Caco-2 (cell line): ENCODE data around the gene PARVA. TPM values are rescaled to one million over a fixed set of nuclear protein-coding genes. Genes with fewer than 3 reads are reported as not detected.

Experiments
- BruUV-seq: library from RNA; stranded (reverse); fragments of 400-500 nt; replicated peaks from 2 replicates; lab custom pipeline; 2021; lab: Mats Ljungman, UMichigan
- CTCF ChIA-PET: fragments of 300-600 bp; sonication (Branson Sonifier 250); formaldehyde crosslinking; loops from one replicate; lab custom pipeline; 2022; ENCODE audit warnings: antibody characterized with exemption; lab: Charles Lee
- POLR2A ChIA-PET: fragments of 300-600 bp; sonication (Branson Sonifier 250); formaldehyde crosslinking; loops from one replicate; lab custom pipeline; 2022; ENCODE audit warnings: antibody characterized with exemption; lab: Charles Lee
- DNase-seq, 2 experiments: peaks; one replicate each; pipeline versions ENCODE4 v3.0.0 to v3.0.0-alpha.2; 2020 to 2022
- H3K27me3 ChIP-seq: replicated peaks from 2 replicates; pipeline ENCODE4 v1.6.0; 2011; ENCODE audit warnings: low read length; ENCODE audit not compliant: control insufficient read depth, insufficient read depth
- H3K36me3 ChIP-seq: 2 replicates; pipeline ENCODE4 v1.5.1; 2011; ENCODE audit warnings: low read length; ENCODE audit not compliant: control insufficient read depth, insufficient read depth
- H3K4me1 ChIP-seq: fragments of 250-450 bp; sonication (Bioruptor Pico); 2 replicates; pipeline ENCODE4 v1.5.1; 2020; ENCODE audit warnings: mild to moderate bottlenecking
- H3K4me3 ChIP-seq: 2 replicates; pipeline ENCODE4 v1.5.1; 2011; ENCODE audit warnings: low read depth, mild to moderate bottlenecking, control low read depth, low read length
- H3K9me3 ChIP-seq: fragments of 250-450 bp; sonication (Bioruptor Pico); 2 replicates; pipeline ENCODE4 v1.5.1; 2020; ENCODE audit warnings: mild to moderate bottlenecking, moderate library complexity
- H3K27ac Mint-ChIP-seq: one replicate; pipeline ENCODE4 v1.8.0; 2022; ENCODE audit warnings: mixed read lengths; ENCODE audit not compliant: unreplicated experiment
- H3K27me3 Mint-ChIP-seq: one replicate; pipeline ENCODE4 v1.8.0; 2022; ENCODE audit warnings: mixed read lengths; ENCODE audit not compliant: insufficient read depth, unreplicated experiment
- H3K36me3 Mint-ChIP-seq: one replicate; pipeline ENCODE4 v1.8.0; 2022; ENCODE audit warnings: mild to moderate bottlenecking, mixed read lengths; ENCODE audit not compliant: insufficient read depth, unreplicated experiment
- H3K4me1 Mint-ChIP-seq: one replicate; pipeline ENCODE4 v1.8.0; 2022; ENCODE audit warnings: low read depth, mixed read lengths; ENCODE audit not compliant: unreplicated experiment
- H3K4me3 Mint-ChIP-seq: one replicate; pipeline ENCODE4 v1.8.0; 2022; ENCODE audit warnings: mild to moderate bottlenecking, moderate library complexity, mixed read lengths; ENCODE audit not compliant: unreplicated experiment
- H3K9me3 Mint-ChIP-seq: one replicate; pipeline ENCODE4 v1.8.0; 2022; ENCODE audit warnings: mixed read lengths; ENCODE audit not compliant: unreplicated experiment
- intact Hi-C: fragments of 100-400 bp; cut with micrococcal nuclease; formaldehyde crosslinking; loops from one replicate; pipeline ENCODE4 v1.10.0; 2022; ENCODE audit not compliant: unreplicated experiment
- total RNA-seq: library from RNA; stranded (reverse); gene quantifications from 2 replicates; pipeline ENCODE4 v1.2.3, GENCODE V29; 2022
- TF ChIP-seq, protein P1 (sequence below), 2 experiments: fragments of 200-600 bp in 1 of 2; IDR thresholded peaks; 1 replicate in 1 of 2; 2 replicates in 1 of 2; pipeline versions ENCODE4 v1.5.1 to v1.8.0; 2011 to 2022; ENCODE audit warnings: antibody characterized with exemption in 1 of 2, control low read depth in 1 of 2, inconsistent platforms in 1 of 2, low read depth in 1 of 2, low read length in 1 of 2, mild to moderate bottlenecking in 1 of 2, moderate library complexity in 1 of 2; ENCODE audit not compliant: insufficient read depth in 1 of 2, severe bottlenecking in 1 of 2, unreplicated experiment in 1 of 2

Gene PARVA
- total RNA-seq, 1 experiment from 2014 or later: 45.3 TPM

DNA sequence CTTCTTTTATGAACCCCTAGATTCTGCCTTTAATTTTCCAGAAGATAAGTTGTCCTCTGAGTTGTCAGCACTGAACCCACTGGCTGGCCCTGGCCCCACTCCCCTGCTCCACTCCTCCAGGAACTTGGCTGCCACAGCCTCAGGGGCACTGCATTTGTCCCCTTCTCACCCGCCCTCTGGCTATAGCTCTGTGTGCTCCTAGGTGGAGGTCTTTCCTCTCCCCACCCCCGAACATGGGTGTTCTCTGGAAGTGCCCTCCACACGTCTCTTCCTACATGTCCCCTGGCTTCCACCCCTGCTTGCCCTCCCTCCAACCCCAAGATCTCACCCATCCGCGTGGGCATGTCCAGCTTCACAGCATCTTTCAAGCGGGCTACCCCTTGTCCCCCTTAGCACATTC lies 159.2 kb downstream of the PARVA start:
- intact Hi-C loops: no loop called here
- POLR2A ChIA-PET: no interaction called here
- BruUV-seq: no TSS peak

DNA sequence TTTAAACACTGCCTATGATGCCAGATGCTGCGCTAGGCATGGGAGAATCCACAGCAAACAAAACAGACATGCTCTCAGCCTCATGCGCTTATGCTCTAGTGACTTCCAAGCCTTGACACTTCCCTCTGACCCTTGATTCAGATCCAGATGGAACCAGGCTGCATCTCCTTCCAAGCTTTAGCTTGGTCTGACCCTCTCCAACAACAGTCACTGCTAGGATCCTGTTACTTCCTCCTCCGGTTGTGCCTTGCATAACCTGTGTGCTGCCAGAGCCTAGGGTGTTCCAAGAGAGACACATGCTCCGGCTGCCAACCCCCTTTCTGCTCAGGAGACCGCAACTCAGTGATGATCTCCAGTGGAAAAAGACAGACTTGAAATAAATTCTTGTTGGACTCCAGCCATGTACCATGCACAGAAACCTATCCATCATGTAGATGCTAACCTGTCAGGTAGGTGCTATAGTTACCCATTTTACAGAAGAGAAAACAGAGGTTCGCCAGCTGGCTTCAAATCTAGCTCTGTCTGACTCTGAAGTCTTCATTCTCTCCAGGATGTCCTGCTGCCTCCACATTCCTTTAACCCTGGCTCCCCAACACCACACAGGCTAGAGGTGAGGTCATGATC lies 160.5 kb downstream of the PARVA start:
- Histone ChIP-seq H3K36me3 (no peaks in the 10 kb centered on the region), H3K4me3 (no peak overlapping the region), H3K27me3 (no peaks in the 10 kb centered on the region), H3K9me3 (no peaks in the 10 kb centered on the region), H3K4me1 (peaks cover 26% of the 10 kb centered on the region)
- peaks cover 10% of the 10 kb centered on the region for H3K4me1 Mint-ChIP-seq
- H3K27me3 Mint-ChIP-seq: peaks cover 4% of the 10 kb centered on the region
- H3K36me3 Mint-ChIP-seq: no peaks in the 10 kb centered on the region
- TF ChIP-seq, protein P1, sequence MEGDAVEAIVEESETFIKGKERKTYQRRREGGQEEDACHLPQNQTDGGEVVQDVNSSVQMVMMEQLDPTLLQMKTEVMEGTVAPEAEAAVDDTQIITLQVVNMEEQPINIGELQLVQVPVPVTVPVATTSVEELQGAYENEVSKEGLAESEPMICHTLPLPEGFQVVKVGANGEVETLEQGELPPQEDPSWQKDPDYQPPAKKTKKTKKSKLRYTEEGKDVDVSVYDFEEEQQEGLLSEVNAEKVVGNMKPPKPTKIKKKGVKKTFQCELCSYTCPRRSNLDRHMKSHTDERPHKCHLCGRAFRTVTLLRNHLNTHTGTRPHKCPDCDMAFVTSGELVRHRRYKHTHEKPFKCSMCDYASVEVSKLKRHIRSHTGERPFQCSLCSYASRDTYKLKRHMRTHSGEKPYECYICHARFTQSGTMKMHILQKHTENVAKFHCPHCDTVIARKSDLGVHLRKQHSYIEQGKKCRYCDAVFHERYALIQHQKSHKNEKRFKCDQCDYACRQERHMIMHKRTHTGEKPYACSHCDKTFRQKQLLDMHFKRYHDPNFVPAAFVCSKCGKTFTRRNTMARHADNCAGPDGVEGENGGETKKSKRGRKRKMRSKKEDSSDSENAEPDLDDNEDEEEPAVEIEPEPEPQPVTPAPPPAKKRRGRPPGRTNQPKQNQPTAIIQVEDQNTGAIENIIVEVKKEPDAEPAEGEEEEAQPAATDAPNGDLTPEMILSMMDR (IDR thresholded peaks at IDR 0.05; ENCODE audit: insufficient read depth in 1 of 2, low read depth in 1 of 2, low read length in 1 of 2, severe bottlenecking in 1 of 2, unreplicated experiment in 1 of 2): no peak
- no TSS peak for BruUV-seq
- ChIA-PET POLR2A (no interaction called here), CTCF (no interaction called here)
- no peak for DNase-seq
- no peaks in the 10 kb centered on the region for H3K9me3 Mint-ChIP-seq
- H3K27ac Mint-ChIP-seq: no peak overlapping the region
- no peak overlapping the region for H3K4me3 Mint-ChIP-seq
- intact Hi-C loops: no loop called here

More for the DNA sequence above, 159.2 kb downstream of the PARVA start:
- no peak overlapping the region for H3K4me3 Mint-ChIP-seq
- no peaks in the 10 kb centered on the region for H3K36me3 Mint-ChIP-seq
- no peak for DNase-seq
- peaks cover 10% of the 10 kb centered on the region for H3K4me1 Mint-ChIP-seq
- CTCF ChIA-PET: interaction anchor here (0.6 kb wide), 1 partner anchor 9 kb away, joined by 3 read pairs; no protein-coding TSS in a partner anchor
- H3K27me3 Mint-ChIP-seq: peaks cover 4% of the 10 kb centered on the region
- no peaks in the 10 kb centered on the region for H3K9me3 ChIP-seq
- no peak overlapping the region for H3K4me3 ChIP-seq
- no peaks in the 10 kb centered on the region for H3K9me3 Mint-ChIP-seq
- TF ChIP-seq, protein P1 (IDR thresholded peaks at IDR 0.05; ENCODE audit: insufficient read depth in 1 of 2, low read depth in 1 of 2, low read length in 1 of 2, severe bottlenecking in 1 of 2, unreplicated experiment in 1 of 2): no peak
- no peaks in the 10 kb centered on the region for H3K27me3 ChIP-seq
- H3K4me1 ChIP-seq: peaks cover 17% of the 10 kb centered on the region
- no peak overlapping the region for H3K27ac Mint-ChIP-seq
- H3K36me3 ChIP-seq: no peaks in the 10 kb centered on the region

DNA sequence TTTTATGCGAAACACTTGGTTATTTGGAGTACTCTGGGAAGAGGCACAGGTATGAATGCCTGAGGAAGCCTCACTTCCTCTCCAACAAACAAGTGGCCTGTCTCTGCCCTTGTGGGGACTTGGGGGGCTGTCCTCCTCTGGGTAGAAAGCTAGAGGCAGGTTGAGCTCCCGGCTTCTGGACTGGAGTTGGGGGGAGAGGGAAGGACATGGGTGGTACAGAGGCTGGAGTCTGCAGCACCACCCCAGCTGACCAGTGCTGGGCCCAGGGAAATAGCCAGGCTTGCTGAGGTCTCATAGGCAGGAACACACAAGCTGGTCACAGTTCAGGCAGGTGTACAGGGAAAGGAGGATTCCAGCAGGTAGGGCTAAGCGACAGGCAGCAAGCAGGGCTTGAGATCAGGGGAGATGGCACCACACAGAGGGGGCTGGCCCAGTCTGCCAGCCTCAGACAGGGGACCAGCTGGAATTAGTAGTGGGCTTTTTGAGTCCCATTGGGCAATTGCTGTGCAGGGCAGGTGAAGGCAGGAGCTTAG lies 161.6 kb downstream of the PARVA start:
- no peaks in the 10 kb centered on the region for H3K9me3 ChIP-seq
- Mint-ChIP-seq H3K4me1 (peaks cover 16% of the 10 kb centered on the region), H3K27ac (no peak overlapping the region), H3K9me3 (no peaks in the 10 kb centered on the region), H3K36me3 (no peaks in the 10 kb centered on the region), H3K4me3 (no peak overlapping the region), H3K27me3 (peaks cover 4% of the 10 kb centered on the region)
- BruUV-seq: no TSS peak
- no peak for DNase-seq
- ChIA-PET POLR2A (no interaction called here), CTCF (no interaction called here)
- H3K36me3 ChIP-seq: no peaks in the 10 kb centered on the region
- intact Hi-C loops: no loop called here
- TF ChIP-seq, protein P1 (IDR thresholded peaks at IDR 0.05; ENCODE audit: insufficient read depth in 1 of 2, low read depth in 1 of 2, low read length in 1 of 2, severe bottlenecking in 1 of 2, unreplicated experiment in 1 of 2): no peak
- no peak overlapping the region for H3K4me3 ChIP-seq
- no peaks in the 10 kb centered on the region for H3K27me3 ChIP-seq
- peaks cover 26% of the 10 kb centered on the region for H3K4me1 ChIP-seq
